Peyer's patch (tissue), 4 donors: ENCODE results near the gene LSP1. TPM values are rescaled to one million over a fixed set of nuclear protein-coding genes. Genes with fewer than 3 reads are reported as not detected.
A peak's percentile ranks its signal among the peaks of the same experiment; 100 is the strongest.

Experiments used
- DNase-seq, 3 donors: peaks; one replicate each; pipeline ENCODE4 v3.0.0-alpha.2; 2017 to 2019
- H3K27ac ChIP-seq, 4 donors: fragments of 200-600 bp; sonication (generic); one replicate each; pipeline ENCODE4 v1.5.1; 2016 to 2019
- H3K27me3 ChIP-seq, 2 donors: fragments of 200-600 bp; sonication (generic); one replicate each; pipeline ENCODE4 v1.5.1; 2019
- H3K36me3 ChIP-seq, 3 donors: fragments of 200-600 bp; sonication (generic); one replicate each; pipeline ENCODE4 v1.5.1; 2016 to 2019
- H3K4me1 ChIP-seq, 4 donors: fragments of 200-600 bp; sonication (generic); one replicate each; pipeline ENCODE4 v1.5.1; 2016 to 2019
- H3K4me3 ChIP-seq, 4 donors: fragments of 200-600 bp; sonication (generic); 1 replicate in 3 of 4; 2 replicates in 1 of 4; pipeline ENCODE4 v1.5.1; 2016 to 2019; ENCODE audit warnings: mild to moderate bottlenecking in 1 of 4
- H3K9me3 ChIP-seq, 4 donors: fragments of 200-600 bp; sonication (generic); one replicate each; pipeline ENCODE4 v1.5.1; 2016 to 2019; ENCODE audit warnings: mild to moderate bottlenecking in 1 of 4
- CTCF ChIP-seq, 6 experiments: fragments of 450-650 bp in 4 of 6; fragments of 200-600 bp in 2 of 6; sonication (generic) in 1 of 6; IDR thresholded peaks; one replicate each; pipeline ENCODE4 v1.5.1; 2017 to 2019; ENCODE audit warnings: antibody characterized with exemption in 6 of 6, mild to moderate bottlenecking in 3 of 6, moderate library complexity in 1 of 6
- POLR2A ChIP-seq, 2 donors: fragments of 450-650 bp; IDR thresholded peaks; one replicate each; pipeline ENCODE4 v1.5.1; 2017; ENCODE audit warnings: antibody characterized with exemption in 2 of 2, mild to moderate bottlenecking in 2 of 2, moderate library complexity in 2 of 2
- total RNA-seq, 4 donors: library from RNA; depleted of rRNA; stranded (reverse); fragments of >200 nt; gene quantifications; one replicate each; pipeline ENCODE4 v1.1.0, GENCODE V29; 2016

Gene LSP1
- total RNA-seq, 4 donors from 2014 or later = 10.6 to 175 (median 15.4) TPM

- Histone ChIP-seq H3K4me3 (no peak overlapping the region), H3K27me3 (no peaks in the 10 kb centered on the region), H3K36me3 (no peaks in the 10 kb centered on the region), H3K9me3 (peaks cover 0 to 10% (median 0%) of the 10 kb centered on the region in 4 donors), H3K4me1 (no peaks in the 10 kb centered on the region), H3K27ac (no peak overlapping the region)
- DNase-seq = no peak
- TF ChIP-seq POLR2A (IDR thresholded peaks at IDR 0.05) (no peak), CTCF (IDR thresholded peaks at IDR 0.05) (no peak)
Observed at GRCh38 chr11:1817000-1817399, 35.9 kb upstream of the LSP1 start.

- TF ChIP-seq CTCF (IDR thresholded peaks at IDR 0.05) = no peak
- no peak for TF ChIP-seq POLR2A (IDR thresholded peaks at IDR 0.05)
- H3K27me3 ChIP-seq = no peaks in the 10 kb centered on the region
Observed at GRCh38 chr11:1817511-1817910, 35.4 kb upstream of the LSP1 start.

DNA sequence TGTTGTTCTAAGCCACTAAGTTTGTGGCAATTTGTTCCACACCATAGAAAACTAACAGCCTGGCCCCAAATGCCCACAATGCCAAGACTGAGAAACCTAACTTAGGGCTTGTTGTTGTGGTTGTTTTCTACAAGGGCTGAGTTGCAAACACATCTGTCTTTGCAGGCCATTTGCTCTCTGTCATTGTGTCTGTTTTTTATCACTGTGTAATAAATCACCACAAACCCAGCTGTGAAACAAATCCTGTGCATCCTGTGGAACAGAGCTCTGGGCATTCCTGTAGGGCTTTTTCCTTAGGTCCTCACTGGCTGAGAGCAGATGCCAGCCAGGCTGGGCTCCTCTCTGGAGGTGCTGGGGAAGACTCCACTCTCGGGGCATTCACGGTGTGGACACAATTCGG lies 33.8 kb upstream of the LSP1 start:
- Histone ChIP-seq H3K27me3 (no peaks in the 10 kb centered on the region), H3K36me3 (no peaks in the 10 kb centered on the region), H3K27ac (no peak overlapping the region), H3K4me3 (no peak overlapping the region), H3K4me1 (no peaks in the 10 kb centered on the region), H3K9me3 (peaks cover 0 to 10% (median 0%) of the 10 kb centered on the region in 4 donors)
- TF ChIP-seq CTCF (IDR thresholded peaks at IDR 0.05) (no peak), POLR2A (IDR thresholded peaks at IDR 0.05) (no peak)
- DNase-seq = peak in 1 of 3 donors; percentile 4

More at GRCh38 chr11:1817511-1817910, 35.4 kb upstream of the LSP1 start:
- DNase-seq = no peak
- no peak overlapping the region for H3K27ac ChIP-seq
- H3K4me1 ChIP-seq = no peaks in the 10 kb centered on the region
- no peaks in the 10 kb centered on the region for H3K36me3 ChIP-seq
- no peak overlapping the region for H3K4me3 ChIP-seq
- peaks cover 0 to 10% (median 0%) of the 10 kb centered on the region in 4 donors for H3K9me3 ChIP-seq

GRCh38 chr11:1820463-1821325 lies 32.2 kb upstream of the LSP1 start:
- no peaks in the 10 kb centered on the region for H3K27me3 ChIP-seq
- no peak for DNase-seq
- H3K36me3 ChIP-seq = no peaks in the 10 kb centered on the region
- no peak overlapping the region for H3K4me3 ChIP-seq
- no peak overlapping the region for H3K27ac ChIP-seq
- no peaks in the 10 kb centered on the region for H3K4me1 ChIP-seq
- TF ChIP-seq POLR2A (IDR thresholded peaks at IDR 0.05) (no peak), CTCF (IDR thresholded peaks at IDR 0.05) (no peak)
- H3K9me3 ChIP-seq = peaks cover 0 to 10% (median 0%) of the 10 kb centered on the region in 4 donors

- Histone ChIP-seq H3K36me3 (no peaks in the 10 kb centered on the region), H3K9me3 (peaks cover 0 to 10% (median 0%) of the 10 kb centered on the region in 4 donors), H3K4me1 (peaks cover 0 to 7% (median 0%) of the 10 kb centered on the region in 4 donors), H3K4me3 (no peak overlapping the region), H3K27me3 (no peaks in the 10 kb centered on the region), H3K27ac (no peak overlapping the region)
- TF ChIP-seq POLR2A (IDR thresholded peaks at IDR 0.05) = no peak
- no peak for TF ChIP-seq CTCF (IDR thresholded peaks at IDR 0.05)
- DNase-seq = no peak
Observed at GRCh38 chr11:1821562-1821961, 31.3 kb upstream of the LSP1 start.
